Urothelium cell line (cell line): ENCODE measurements around the gene ADD2.
"Not testable (repeated sequence)": the region's sequence is repeated elsewhere in the genome, so short reads cannot be mapped to it uniquely, and the experiment has no call there.

ENCODE experiments used
- DNase-seq: peaks from one replicate; pipeline ENCODE4 v3.0.0; 2011; ENCODE audit warnings: low spot score, mixed read lengths
- FAIRE-seq: peaks from 2 replicates; lab custom pipeline; 2011; peaks lifted over from hg19 to GRCh38; lab: Jason Lieb, UNC

Gene ADD2

GRCh38 chr2:70679259-70679658 lies 88.7 kb downstream of the ADD2 start:
- FAIRE-seq, result no peak
- DNase-seq, result no peak

- no peak for DNase-seq
- no peak for FAIRE-seq
Measured at GRCh38 chr2:70678576-70679143, 89.3 kb downstream of the ADD2 start.

GRCh38 chr2:70676301-70677035 lies 91.5 kb downstream of the ADD2 start:
- DNase-seq, result no peak
- no peak for FAIRE-seq

DNA sequence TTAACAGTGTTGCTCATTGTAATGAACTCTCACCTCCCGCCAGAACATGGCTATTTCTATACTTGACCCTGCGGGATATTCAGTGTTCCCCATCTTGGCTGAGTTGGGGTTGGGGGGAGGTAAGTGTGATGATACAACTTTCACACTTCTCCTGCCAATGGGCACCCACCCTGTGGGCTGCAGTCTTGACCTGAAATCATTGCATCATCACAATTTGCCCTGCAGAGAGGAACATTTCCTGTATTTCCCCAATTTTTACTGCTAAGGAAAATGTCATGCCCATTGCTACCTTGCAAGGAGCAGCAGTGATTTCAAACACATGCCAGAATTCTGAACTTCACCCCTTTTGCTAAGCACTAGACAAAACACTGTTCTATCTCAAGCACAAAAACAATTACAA lies 92.1 kb downstream of the ADD2 start:
- no peak for DNase-seq
- FAIRE-seq, result no peak

- no peak for FAIRE-seq
Measured at GRCh38 chr2:70674636-70675430, 93.2 kb downstream of the ADD2 start.

DNA sequence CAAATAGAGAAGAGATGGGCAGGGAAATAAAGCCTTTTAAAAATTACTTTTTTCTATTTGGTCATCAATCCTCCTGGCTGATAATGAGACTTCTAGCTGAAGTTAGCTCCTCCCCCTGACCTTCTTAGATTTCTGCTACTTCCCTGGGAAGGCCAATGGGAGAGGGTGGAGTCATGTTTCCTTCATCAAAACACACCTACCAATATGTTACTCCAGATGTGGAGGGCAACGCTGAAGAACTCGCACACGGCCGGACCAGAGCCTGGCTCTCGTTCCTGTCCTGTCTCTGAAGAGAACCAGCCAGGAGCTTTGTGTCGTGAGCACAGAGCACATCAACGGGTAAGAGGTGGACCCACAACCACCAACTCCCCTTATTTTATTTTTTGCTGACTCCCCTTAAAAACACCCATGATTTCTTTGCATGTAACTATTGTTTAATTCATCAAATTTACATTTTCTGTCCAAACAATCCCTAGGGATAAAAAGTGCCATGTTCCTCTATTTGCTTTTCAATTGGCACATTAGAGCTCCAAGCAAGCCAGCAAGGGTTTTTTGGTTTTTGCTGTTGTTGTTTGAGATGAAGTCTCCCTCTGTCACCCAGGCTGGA lies 94.9 kb downstream of the ADD2 start:
- FAIRE-seq (no peak), DNase-seq (no peak)

More at GRCh38 chr2:70674636-70675430, 93.2 kb downstream of the ADD2 start:
- DNase-seq, result no peak

- FAIRE-seq (no peak), DNase-seq (peak; percentile 34)
Measured at GRCh38 chr2:70671092-70671675, 96.8 kb downstream of the ADD2 start.

DNA sequence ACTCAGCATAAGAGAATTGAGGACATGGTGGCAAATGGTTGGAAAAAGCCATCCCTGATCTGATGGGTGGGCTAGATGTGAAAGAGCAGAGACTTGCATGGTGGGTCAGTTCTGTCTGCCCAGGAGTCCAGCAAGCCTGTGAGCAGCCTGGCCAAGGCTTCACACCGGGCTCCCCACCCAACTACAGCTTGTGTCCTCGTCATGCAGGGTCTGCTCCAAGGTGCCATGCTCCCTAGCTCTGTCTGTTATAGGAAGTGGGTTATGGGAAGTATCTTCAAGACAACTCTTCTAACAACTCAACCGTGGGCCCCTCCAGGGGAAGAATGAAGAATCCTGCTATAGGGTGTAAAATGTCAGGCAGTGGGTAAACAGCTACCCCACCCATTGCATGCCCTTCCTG lies 97.4 kb downstream of the ADD2 start:
- FAIRE-seq (no peak), DNase-seq (no peak)

- DNase-seq, result no peak
- no peak for FAIRE-seq
Measured at GRCh38 chr2:70670202-70670601, 97.8 kb downstream of the ADD2 start.

DNA sequence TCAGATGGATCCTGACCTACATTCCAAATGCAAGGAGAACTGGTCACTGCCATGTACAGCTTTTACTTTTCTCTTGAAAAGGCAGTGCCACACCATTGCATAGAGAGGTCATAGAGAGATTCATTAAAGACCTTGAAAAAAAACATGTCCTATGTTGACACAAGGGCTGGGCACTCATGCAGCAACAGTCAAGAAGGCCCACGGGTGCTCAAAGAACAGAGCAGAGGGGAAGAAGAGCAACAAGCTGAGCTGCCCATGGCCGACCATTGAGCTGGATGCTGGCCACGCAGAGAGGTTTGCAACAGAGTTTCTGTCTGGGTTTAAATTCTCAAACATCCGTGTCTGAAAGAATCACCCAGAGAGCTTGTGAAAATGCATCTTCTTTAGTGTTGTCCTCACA lies 99.1 kb downstream of the ADD2 start:
- no peak for FAIRE-seq
- no peak for DNase-seq

- DNase-seq, result no peak
- no peak for FAIRE-seq
Measured at GRCh38 chr2:70668432-70668831, 99.6 kb downstream of the ADD2 start.

DNA sequence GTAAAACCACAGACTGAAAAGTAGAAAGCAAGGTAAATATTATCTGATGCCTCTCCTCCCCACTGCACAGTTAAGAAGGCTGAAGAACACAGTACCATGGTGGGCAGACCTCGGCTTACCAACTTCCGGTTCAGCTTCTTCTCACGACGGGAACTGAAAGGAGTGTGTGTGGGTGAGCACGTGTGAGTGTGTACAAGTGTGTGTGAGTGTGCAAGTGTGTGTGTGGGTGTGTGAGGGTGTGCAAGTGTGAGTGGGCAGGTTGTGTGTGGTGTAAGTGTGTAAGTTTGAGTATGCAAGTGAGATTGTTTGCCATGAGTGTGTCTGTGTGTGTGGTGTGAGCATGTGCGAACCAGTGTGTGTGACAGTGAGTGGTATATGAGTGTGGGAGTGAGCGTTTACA lies 103.5 kb downstream of the ADD2 start:
- FAIRE-seq, result peak; percentile 98
- DNase-seq, result no peak

GRCh38 chr2:70663411-70663810 lies 104.6 kb downstream of the ADD2 start:
- FAIRE-seq, result no peak

DNA sequence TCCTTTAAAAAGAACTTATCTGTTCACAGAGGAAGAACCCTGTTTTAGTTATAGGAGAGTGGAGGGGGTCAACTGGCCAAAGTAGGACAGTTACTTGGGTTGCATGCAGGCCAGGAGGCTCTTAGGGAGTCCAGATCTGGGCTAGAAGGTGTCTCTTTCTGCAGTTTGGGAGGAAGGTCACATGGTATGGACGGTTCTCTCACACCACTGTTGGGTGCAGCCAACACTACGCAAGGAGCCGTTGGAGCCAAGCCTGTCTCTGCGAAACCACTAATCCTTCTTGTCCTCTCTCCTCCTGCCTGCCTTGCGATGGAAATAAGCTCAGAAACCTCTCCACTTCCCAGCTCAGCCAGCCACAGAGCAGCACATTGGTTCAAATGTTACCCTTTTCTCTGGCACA lies 108.4 kb downstream of the ADD2 start:
- FAIRE-seq (no peak), DNase-seq (no peak)

More at GRCh38 chr2:70663411-70663810, 104.6 kb downstream of the ADD2 start:
- no peak for DNase-seq

GRCh38 chr2:70658476-70658875 lies 109.5 kb downstream of the ADD2 start:
- FAIRE-seq (no peak), DNase-seq (no peak)

DNA sequence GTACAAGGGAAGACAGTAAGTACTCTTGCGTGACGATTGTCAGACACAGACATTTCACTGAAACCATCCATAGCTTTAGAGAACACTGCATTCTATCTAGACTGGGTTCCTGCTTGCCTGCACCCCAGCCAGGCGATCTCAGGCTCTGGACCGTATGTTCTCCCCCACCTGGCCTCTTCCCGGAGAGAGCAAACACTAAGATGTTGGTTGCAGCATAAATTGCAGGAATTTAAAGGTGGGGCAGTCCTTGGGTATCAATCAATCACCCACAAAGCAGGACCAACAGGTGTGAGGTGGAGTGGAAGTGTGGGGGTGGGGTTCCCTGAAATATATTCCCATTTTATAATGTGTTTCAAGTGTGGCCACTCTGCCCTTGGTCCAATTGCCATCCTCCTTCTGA lies 110.8 kb downstream of the ADD2 start:
- DNase-seq (no peak), FAIRE-seq (no peak)

GRCh38 chr2:70656421-70657010 lies 111.5 kb downstream of the ADD2 start:
- no peak for FAIRE-seq
- no peak for DNase-seq

DNA sequence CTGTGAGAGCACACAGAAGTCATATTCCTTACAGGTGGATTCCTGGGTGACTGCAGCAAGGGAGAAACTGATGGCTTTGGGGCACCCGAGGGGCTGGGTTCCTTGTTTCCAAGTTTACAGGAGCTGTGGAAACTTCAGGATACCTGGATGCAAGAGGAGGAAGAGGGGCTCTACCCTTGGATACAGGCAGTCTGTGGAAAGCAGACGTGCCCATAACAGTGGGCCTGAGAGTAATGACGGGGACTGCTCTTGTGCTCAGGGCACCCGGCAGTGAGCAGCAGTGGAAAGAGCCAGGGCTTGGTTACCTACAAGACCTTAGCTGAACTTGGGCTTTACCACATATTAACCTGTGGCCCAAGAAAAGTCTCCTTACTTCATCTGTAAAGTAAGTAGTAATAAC lies 112.2 kb downstream of the ADD2 start:
- DNase-seq, result no peak

DNA sequence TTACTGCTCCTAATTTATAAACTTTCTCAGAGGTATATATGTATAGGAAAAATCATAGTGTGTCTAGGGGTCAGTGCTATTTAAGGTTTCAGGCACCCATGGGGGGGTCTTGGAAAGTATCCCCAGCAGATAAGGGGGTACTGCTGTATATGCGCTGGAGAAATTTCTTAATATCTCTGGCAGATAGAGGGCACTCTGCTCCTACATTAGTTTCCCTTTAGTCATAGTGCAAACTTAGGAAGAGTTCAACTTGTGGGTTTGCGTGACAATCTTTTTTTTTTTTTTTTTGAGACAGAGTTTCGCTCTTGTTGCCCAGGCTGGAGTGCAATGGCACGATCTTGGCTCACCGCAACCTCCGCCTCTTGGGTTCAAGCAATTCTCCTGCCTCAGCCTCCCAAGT lies 112.8 kb downstream of the ADD2 start:
- not testable (repeated sequence) for FAIRE-seq

More for the DNA sequence above, 112.2 kb downstream of the ADD2 start:
- FAIRE-seq, result no peak

DNA sequence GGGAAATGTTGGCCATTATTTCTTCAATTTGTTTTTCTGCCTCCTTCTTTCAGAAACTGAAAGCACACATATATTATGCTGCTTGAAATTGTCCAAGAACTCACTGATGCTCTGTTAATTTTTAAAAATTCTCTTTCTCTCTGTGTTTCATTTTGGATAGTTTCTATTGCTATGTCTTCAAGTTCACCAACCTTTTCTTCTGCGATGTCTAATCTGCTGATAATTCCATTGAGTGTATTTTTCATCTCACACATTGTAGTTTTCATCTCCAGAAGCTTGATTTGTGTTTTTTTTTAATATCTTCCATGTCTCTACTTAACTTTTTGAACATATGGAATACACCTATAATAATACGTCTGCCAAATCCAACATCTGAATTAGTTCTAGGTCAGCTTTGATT lies 116.3 kb downstream of the ADD2 start:
- no peak for FAIRE-seq
- DNase-seq, result no peak

More for the DNA sequence above, 112.8 kb downstream of the ADD2 start:
- DNase-seq, result not testable (repeated sequence)

DNA sequence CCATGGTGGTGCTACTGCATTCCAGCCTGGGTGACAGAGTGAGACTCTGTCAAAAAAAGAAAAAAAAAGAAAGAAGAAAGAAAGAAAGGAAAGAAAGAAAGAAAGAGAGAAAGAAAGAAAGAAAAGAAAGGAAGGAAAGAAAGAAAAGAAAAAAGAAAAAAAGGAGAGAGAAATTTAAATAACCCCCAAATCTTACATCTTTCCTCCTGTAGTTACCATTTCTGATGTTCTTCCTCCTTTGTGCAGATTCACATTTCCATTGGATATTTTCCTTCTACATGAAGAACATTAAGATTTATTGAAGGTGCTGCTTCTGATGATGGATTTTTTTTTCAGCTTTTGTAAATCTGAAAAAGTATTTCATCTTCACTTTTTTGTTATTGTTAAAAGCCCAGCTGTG lies 117.0 kb downstream of the ADD2 start:
- no peak for FAIRE-seq

More for the DNA sequence above, 117.0 kb downstream of the ADD2 start:
- DNase-seq, result no peak
